NCI-H460 (cell line): Measurements from ENCODE around the gene GPR63. TPM values are rescaled to one million over a fixed set of nuclear protein-coding genes. Genes with fewer than 3 reads are reported as not detected.
"Not testable (repeated sequence)": the region's sequence is repeated elsewhere in the genome, so short reads cannot be mapped to it uniquely, and the experiment has no call there.

Experiments used
- DNase-seq: peaks from one replicate; pipeline ENCODE4 v3.0.0-alpha.2; 2016; ENCODE audit warnings: low read depth; ENCODE audit errors: extremely low read depth
- polyA plus RNA-seq: library from polyadenylated mRNA; depleted of rRNA; stranded (reverse); fragments of >200 nt; gene quantifications from 2 replicates; pipeline ENCODE4 v1.2.3, GENCODE V29; 2014; cell fraction: nucleus; rRNA removed
- total RNA-seq: library from RNA; depleted of rRNA; stranded (reverse); fragments of >200 nt; shearing (Covaris generic); gene quantifications from 2 replicates; pipeline ENCODE4 v1.2.3, GENCODE V29; 2014; rRNA removed

The GPR63 gene, protein sequence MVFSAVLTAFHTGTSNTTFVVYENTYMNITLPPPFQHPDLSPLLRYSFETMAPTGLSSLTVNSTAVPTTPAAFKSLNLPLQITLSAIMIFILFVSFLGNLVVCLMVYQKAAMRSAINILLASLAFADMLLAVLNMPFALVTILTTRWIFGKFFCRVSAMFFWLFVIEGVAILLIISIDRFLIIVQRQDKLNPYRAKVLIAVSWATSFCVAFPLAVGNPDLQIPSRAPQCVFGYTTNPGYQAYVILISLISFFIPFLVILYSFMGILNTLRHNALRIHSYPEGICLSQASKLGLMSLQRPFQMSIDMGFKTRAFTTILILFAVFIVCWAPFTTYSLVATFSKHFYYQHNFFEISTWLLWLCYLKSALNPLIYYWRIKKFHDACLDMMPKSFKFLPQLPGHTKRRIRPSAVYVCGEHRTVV
- total RNA-seq = 3.6 and 3.9 TPM in 2 replicates
- 6.5 and 7.6 TPM in 2 replicates for polyA plus RNA-seq

GRCh38 chr6:96837081-96837971 is at the start of gene GPR63:
Gene GPR63, minus strand, starts transcription at chr6:96837477. Its CDS starts 37,746 bp downstream, at chr6:96799731.
- DNase-seq = peak; percentile 59

DNA sequence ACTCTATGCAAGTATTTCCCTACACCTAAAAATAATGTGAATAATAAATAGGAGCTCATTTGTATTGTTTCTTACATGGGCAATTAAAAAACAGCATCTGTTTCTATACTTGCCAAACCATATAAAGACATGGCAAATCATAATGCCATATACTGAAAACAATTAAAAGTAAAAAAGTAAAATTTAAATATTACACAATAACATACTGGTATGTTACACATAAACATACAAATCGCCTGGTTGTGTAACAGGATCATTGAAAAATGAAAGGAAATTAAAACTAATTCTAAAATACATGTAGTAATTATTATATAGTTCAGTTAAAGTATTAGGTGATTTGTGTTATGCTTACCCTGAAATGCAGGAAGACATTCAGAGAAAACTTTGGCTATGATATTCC is 49.2 kb upstream of the GPR63 start:
- DNase-seq = no peak

DNA sequence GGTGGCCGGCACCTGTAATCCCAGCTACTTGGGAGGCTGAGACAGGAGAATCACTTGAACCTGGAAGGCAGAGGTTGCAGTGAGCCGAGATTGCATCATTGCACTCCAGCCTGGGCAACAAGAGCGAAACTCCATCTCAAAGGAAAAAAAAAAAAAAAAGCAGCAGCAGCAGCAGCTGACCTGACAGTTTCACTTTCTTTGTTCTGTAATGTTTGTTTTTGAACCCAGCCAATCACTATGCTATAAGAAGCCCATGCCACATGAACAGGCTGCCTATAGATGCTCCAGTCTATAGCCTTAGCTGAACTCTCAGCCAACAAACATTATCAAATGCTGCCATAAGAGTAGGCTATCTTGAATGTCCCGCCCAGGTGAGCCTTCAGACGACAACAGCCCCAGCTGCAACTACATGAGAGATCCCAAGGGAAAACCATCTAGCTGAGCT is 47.9 kb upstream of the GPR63 start:
- DNase-seq = not testable (repeated sequence)

DNA sequence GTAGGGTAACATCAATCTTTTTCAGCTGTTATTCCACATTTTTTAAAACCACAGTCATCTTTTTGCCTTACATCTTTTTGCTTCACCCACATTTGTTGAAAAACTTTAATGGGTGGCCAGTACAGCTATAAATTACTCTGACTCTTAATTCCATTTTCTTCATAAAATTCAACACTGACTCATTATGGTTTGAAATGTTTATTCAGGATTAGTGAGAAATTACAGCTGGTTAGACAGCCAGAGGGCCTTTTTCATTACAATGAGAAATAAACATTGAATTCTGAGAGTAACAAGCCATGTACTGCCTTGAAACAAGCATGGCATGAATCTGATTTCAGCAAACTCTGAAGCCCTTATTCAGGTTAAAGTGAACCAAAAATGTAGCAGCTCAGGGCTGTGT is 40.9 kb upstream of the GPR63 start:
- DNase-seq = no peak

DNA sequence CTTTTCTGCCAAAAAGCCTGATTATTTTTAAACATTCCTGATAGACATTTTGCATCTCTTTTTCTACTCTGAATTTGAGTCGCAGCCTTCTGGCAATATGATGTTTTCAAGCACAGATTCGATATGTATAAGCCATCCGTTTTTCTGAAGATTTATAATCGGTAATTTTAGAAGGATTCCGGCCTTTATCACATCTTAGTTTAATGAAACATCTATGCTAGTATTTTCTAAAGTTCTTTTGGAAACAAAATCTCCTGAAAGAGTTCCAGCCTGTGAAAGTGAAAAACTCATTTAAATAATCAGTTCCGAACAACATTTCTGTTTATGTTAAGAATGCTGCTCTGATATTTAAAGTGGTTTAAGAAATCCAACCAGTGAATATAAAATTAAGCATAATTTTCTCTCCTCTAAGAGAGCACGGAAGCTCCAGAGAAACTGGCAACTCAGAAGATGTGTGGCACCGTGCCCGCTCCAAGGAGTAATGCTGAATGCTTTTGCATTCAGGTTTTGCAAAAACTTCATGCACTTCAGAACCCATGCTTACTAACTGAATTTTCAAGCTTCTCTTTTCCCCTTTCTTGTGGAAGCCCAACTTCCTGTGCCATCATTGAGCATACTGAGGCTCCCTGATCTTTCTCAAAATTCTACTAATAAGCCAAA is 39.7 kb upstream of the GPR63 start:
- no peak for DNase-seq

GRCh38 chr6:96872976-96873375 is 35.7 kb upstream of the GPR63 start:
- DNase-seq = no peak

GRCh38 chr6:96865055-96865405 is 27.8 kb upstream of the GPR63 start:
- no peak for DNase-seq

DNA sequence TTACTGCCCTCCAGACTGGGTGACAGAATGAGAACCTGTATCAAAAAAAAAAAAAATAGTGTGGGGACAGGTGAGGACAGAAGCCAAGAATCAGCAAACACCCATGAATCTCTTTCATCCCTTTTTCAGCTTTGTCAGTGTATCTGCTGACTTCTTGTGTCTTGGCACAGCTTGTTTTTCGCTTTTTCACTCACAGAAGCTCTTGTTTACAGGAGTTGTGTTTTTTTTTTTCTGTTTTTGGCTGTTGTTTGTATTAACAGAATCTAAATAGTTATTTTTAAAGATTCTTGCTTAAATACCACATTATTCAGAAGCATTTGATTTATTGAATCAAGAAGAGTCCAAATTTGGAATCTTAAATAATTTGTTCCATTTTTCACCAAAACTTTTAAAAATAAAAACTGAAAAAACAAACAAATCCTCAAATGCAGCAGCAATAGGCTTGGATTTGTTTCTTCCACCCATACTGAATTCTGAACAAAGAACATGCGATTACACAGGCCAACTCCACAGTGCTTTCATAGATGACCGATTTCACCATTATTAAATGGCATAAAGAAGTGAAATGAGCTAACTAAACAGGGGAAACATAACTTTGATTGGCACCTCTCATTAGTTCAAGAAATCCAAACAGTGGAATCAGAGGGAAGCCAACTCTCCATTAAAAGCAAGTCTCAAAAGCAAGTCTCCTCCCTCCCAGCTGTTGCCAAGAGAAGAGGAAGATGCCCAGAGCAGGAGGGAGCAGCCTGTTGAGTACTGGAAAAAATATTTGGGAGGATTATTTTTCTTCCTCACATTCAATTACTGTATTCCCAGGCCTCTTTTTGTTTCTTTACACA is 27.2 kb upstream of the GPR63 start:
- DNase-seq = no peak

DNA sequence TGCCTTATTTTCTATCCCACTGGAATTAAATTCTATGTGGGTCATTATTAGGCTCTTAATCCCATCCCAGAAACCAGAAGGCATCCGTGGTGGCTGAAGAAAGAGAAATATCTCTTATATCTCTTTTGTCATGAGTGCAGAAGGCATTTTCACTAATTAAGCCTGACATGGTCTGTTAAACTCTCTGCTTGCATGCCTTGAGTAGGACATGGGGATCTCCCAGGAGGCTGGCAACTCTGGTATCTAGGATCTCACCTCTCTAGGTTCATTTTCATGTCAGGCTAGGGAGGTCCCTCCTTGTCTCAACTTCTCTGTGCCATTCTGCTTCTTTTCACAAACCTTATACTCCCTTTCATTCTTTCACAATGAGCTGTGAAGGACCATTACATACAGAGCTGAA is 25.3 kb upstream of the GPR63 start:
- DNase-seq = no peak

DNA sequence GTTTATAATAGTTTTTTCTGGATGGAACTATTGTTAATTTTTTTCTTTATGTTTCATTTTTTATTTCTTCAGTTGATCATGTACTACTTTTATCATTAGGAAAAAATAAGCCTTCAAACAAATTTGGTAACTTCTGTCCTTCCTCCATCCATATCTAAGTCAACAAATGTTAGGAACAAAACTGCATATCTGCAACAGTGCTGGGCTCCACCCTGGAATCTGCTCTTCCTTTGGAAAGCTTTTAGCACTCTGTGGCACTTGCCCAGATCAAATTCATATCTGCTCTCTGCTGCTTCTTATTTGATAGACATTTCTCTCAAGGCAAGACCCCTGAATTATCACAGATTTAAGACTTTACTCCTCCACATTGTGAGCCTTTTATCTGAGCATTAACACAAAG is 24.3 kb upstream of the GPR63 start:
- no peak for DNase-seq

DNA sequence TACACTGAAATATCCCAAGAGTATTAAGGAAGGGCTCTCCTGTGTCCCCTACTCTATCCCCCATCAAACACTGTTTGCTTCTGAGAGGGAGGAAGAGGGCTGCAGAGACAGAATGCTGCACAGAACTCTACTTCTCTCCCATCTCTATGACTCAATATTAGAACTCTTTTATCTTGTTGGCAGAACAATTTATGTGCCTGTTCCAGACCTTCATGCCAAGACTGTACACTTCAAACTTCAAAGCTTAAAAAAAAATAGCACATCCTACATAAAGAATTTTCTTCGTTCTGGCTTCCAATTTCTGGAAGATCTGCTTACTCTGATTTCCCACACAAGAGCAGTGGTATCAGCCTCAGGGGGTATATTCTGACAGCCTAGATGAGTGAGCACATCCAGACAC is 19.6 kb upstream of the GPR63 start:
- no peak for DNase-seq

- no peak for DNase-seq
Observed at GRCh38 chr6:96853083-96853482, 15.8 kb upstream of the GPR63 start.

DNA sequence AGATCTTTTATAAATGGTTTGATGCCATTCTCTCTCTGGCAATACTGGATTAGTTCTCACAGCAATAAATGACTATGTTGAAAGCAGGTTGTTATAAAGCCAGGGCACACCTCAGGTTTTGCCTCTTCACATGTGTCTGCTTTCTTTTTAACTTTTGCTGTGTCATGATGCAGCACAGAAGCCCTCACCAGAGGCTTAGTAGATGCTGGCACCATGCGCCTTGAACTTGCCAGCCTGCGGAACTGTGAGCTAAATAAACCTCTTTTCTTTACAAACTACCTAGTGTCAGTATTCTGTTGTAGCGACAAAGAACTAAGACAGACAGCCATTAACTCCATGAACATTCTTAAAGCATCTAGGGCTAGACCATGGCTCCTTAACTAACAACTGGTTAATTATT is 15.3 kb upstream of the GPR63 start:
- no peak for DNase-seq

DNA sequence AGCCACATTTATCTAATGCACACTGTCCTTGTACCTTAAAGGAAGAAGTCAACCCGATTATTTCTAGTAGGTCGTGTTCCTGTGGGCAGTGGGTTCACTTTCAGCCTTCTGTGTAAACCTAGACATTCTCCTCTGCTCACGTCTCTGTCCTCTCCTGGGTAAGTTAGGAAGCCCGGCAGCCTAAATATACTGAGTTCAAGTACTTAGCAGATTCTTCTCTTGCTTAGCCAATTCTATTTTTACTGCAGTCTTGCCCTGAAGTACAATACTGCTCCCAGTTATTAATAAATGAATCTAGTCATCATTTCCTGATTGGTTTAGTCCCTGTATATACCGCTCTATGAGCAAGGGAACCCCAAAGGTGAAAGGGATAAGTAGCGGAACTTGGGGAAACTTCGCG is 14.6 kb upstream of the GPR63 start:
- DNase-seq = no peak

DNA sequence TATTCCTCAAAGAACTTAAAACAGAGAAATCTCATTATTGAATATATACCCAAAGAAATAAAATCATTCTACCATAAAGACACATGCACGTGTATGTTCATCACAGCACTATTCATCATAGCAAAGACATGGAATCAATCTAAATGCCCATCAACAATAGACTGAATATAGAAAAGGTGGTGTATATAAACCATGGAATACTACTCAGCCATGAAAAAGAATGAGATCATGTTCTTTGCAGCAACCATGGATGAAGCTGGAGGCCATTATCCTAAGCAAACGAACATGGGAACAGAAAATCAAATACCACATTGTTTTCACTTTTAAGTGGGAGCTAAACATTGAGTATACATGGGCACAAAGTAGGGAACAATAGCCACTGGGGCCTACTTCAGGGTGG is 12.3 kb upstream of the GPR63 start:
- DNase-seq = no peak

GRCh38 chr6:96844530-96844929 is 7.3 kb upstream of the GPR63 start:
- DNase-seq = no peak

GRCh38 chr6:96841345-96841744 is 4.1 kb upstream of the GPR63 start:
- no peak for DNase-seq

- DNase-seq = no peak
Observed at GRCh38 chr6:96836631-96837080, 621 bp downstream of the GPR63 start.

DNA sequence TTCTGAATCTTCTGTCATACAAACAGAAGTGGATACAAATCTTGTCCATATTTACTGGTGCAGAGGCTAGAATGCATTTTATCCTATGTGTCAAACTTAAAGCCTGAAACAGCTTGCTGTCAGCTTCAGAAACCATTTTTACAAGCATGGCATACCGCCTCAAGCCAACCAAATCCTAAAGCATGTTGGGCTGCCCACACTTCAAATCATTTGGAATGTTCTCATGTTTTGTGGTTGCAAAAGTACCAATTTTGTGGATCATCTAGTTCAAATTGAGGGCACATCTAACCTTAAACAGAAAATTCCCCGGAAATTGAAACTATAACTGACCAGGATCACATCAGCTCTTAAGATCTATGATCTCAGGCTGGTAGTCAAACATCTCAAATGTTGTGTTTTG is 3.2 kb downstream of the GPR63 start:
- no peak for DNase-seq

- no peak for DNase-seq
Observed at GRCh38 chr6:96832780-96833179, 4.5 kb downstream of the GPR63 start.
